ENCODE measurements around the gene CYB561. TPM values are rescaled to one million over a fixed set of nuclear protein-coding genes. Genes with fewer than 3 reads are reported as not detected.
A peak's percentile ranks its signal among the peaks of the same experiment; 100 is the strongest.

CYB561 gene
- total RNA-seq, 1 experiment from 2014 or later: 57.2 TPM

GRCh38 chr17:63440770-63441335, 5.3 kb downstream of the CYB561 start:
- TF ChIP-seq, protein P1, sequence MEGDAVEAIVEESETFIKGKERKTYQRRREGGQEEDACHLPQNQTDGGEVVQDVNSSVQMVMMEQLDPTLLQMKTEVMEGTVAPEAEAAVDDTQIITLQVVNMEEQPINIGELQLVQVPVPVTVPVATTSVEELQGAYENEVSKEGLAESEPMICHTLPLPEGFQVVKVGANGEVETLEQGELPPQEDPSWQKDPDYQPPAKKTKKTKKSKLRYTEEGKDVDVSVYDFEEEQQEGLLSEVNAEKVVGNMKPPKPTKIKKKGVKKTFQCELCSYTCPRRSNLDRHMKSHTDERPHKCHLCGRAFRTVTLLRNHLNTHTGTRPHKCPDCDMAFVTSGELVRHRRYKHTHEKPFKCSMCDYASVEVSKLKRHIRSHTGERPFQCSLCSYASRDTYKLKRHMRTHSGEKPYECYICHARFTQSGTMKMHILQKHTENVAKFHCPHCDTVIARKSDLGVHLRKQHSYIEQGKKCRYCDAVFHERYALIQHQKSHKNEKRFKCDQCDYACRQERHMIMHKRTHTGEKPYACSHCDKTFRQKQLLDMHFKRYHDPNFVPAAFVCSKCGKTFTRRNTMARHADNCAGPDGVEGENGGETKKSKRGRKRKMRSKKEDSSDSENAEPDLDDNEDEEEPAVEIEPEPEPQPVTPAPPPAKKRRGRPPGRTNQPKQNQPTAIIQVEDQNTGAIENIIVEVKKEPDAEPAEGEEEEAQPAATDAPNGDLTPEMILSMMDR (IDR thresholded peaks at IDR 0.05; ENCODE audit: unreplicated experiment): no peak
- CTCF ChIA-PET: interaction anchor here (0.6 to 18.1 kb wide), 3 partner anchors 34 to 172 kb away, joined by 5 to 216 read pairs (median 11); partner anchors contain the start of gene ACE
- Mint-ChIP-seq H3K27ac (ENCODE audit: low read depth, unreplicated experiment) (no peak overlapping the region), H3K4me1 (ENCODE audit: insufficient read depth, unreplicated experiment) (peaks cover 25% of the 10 kb centered on the region), H3K36me3 (ENCODE audit: insufficient read depth, unreplicated experiment) (peaks cover 3% of the 10 kb centered on the region), H3K4me3 (ENCODE audit: unreplicated experiment) (no peak overlapping the region), H3K27me3 (ENCODE audit: insufficient read depth, unreplicated experiment) (no peaks in the 10 kb centered on the region), H3K9me3 (ENCODE audit: unreplicated experiment) (no peaks in the 10 kb centered on the region)
- DNase-seq (ENCODE audit: unreplicated experiment): no peak
- intact Hi-C loops (cut with micrococcal nuclease): no loop called here
- no TSS peak for BruUV-seq (replicated peaks)
- POLR2A ChIA-PET: no interaction called here

DNA sequence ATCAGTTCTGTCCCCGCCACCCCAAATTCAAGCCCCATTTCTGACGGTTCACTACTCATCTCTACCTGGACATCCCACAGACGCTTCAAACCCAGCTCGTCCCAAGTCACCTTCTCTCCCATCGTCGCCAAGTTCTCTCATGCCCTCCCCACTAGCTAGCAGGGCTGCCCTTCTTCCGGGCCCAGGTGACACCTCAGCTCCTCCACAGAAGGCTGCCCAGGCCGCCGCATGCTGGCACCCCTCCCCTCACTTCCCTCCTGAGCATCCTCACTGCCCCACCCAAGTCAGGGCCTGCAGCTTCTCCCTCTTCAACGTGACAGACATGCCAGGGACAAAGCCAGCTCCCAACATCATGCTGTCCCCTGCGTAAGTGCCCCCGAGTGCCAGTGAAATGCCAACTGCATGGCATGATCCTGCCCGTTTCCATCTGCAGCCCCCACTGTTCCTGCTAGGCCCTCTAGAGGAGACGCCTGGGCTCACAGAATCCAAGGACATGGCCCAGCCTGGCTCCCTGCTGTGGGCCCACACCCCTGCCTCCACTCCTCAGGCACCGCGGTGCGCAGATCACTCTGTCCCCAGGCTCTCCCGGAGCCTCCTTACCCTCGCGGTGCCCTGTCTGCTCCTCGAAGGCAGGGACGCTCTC, 5.9 kb downstream of the CYB561 start:
- Mint-ChIP-seq H3K9me3 (ENCODE audit: unreplicated experiment) (no peaks in the 10 kb centered on the region), H3K4me1 (ENCODE audit: insufficient read depth, unreplicated experiment) (peaks cover 31% of the 10 kb centered on the region), H3K4me3 (ENCODE audit: unreplicated experiment) (no peak overlapping the region), H3K36me3 (ENCODE audit: insufficient read depth, unreplicated experiment) (peaks cover 9% of the 10 kb centered on the region), H3K27ac (ENCODE audit: low read depth, unreplicated experiment) (peak overlapping the region; percentile 37), H3K27me3 (ENCODE audit: insufficient read depth, unreplicated experiment) (no peaks in the 10 kb centered on the region)
- ChIA-PET POLR2A (no interaction called here), CTCF (interaction anchor here (0.7 to 18.1 kb wide), 4 partner anchors 12 to 172 kb away, joined by 3 to 216 read pairs (median 7); partner anchors contain the start of gene ACE)
- intact Hi-C loops (cut with micrococcal nuclease): no loop called here
- TF ChIP-seq, protein P1 (IDR thresholded peaks at IDR 0.05; ENCODE audit: unreplicated experiment): no peak
- DNase-seq (ENCODE audit: unreplicated experiment): no peak
- BruUV-seq (replicated peaks): no TSS peak

DNA sequence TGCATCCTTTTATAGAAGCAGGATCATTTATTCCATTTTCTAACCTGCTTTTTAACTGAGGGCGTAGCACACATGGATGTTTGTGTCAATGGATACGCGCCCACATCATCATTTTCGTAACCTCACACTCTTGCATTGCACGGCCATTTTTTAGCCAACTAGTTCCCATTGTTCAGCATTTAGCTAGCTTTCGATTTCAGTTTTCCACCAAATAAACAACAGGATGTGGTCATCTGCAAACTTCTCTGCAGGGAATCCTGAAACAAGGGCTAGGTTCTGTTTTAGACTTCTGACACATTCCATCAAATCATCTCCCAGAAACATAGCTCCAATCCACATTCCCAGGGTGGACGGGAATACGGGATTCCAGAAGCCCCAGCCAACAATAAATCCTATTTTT, 6.4 kb downstream of the CYB561 start:
- ChIA-PET POLR2A (interaction anchor here (0.6 kb wide), 1 partner anchor 734 kb away, joined by 3 read pairs; no protein-coding TSS in a partner anchor), CTCF (interaction anchor here (0.7 to 18.1 kb wide), 6 partner anchors 12 to 173 kb away, joined by 3 to 216 read pairs (median 4); partner anchors contain the start of genes ACE and DCAF7)
- TF ChIP-seq, protein P1 (IDR thresholded peaks at IDR 0.05; ENCODE audit: unreplicated experiment): no peak
- DNase-seq (ENCODE audit: unreplicated experiment): no peak
- intact Hi-C loops (cut with micrococcal nuclease): no loop called here
- H3K27ac Mint-ChIP-seq (ENCODE audit: low read depth, unreplicated experiment): peak overlapping the region; percentile 37
- no peaks in the 10 kb centered on the region for H3K27me3 Mint-ChIP-seq (ENCODE audit: insufficient read depth, unreplicated experiment)
- no peaks in the 10 kb centered on the region for H3K9me3 Mint-ChIP-seq (ENCODE audit: unreplicated experiment)
- no TSS peak for BruUV-seq (replicated peaks)
- no peak overlapping the region for H3K4me3 Mint-ChIP-seq (ENCODE audit: unreplicated experiment)
- peaks cover 31% of the 10 kb centered on the region for H3K4me1 Mint-ChIP-seq (ENCODE audit: insufficient read depth, unreplicated experiment)
- H3K36me3 Mint-ChIP-seq (ENCODE audit: insufficient read depth, unreplicated experiment): peaks cover 11% of the 10 kb centered on the region

Measured in MCF 10A (cell line).